Sciatic nerve (tissue), 2 donors: ENCODE data around the gene RASSF7. TPM values are rescaled to one million over a fixed set of nuclear protein-coding genes. Genes with fewer than 3 reads are reported as not detected.
A peak's percentile ranks its signal among the peaks of the same experiment; 100 is the strongest.
"Not testable (repeated sequence)": the region's sequence is repeated elsewhere in the genome, so short reads cannot be mapped to it uniquely, and the experiment has no call there.

ENCODE experiments used
- ATAC-seq: fragments of 200-7000 bp; cut with Tn5 transposase; one replicate; pipeline ENCODE4 v1.9.1; 2020; ENCODE audit warnings: mild to moderate bottlenecking, moderate library complexity
- DNase-seq: peaks from one replicate; pipeline ENCODE4 v3.0.0-alpha.2; 2020; ENCODE audit warnings: low spot score
- intact Hi-C: fragments of 100-400 bp; cut with DNase I; formaldehyde crosslinking; loops from one replicate; pipeline ENCODE4 v1.14.2; 2022
- total RNA-seq: library from RNA; stranded (reverse); fragmentation: NEBNext Ultra II Directional; extraction: Animal tissue kit (Norgen Biotek cat#: 25700); gene quantifications from one replicate; pipeline ENCODE4 v1.2.1, GENCODE V29; 2021
- donor health status: DM: no; HTN: no; CAD: no.
- donor health status: DM: no; HTN: no; CAD: no.

The RASSF7 gene, protein sequence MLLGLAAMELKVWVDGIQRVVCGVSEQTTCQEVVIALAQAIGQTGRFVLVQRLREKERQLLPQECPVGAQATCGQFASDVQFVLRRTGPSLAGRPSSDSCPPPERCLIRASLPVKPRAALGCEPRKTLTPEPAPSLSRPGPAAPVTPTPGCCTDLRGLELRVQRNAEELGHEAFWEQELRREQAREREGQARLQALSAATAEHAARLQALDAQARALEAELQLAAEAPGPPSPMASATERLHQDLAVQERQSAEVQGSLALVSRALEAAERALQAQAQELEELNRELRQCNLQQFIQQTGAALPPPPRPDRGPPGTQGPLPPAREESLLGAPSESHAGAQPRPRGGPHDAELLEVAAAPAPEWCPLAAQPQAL
- total RNA-seq = 7.5 TPM

DNA sequence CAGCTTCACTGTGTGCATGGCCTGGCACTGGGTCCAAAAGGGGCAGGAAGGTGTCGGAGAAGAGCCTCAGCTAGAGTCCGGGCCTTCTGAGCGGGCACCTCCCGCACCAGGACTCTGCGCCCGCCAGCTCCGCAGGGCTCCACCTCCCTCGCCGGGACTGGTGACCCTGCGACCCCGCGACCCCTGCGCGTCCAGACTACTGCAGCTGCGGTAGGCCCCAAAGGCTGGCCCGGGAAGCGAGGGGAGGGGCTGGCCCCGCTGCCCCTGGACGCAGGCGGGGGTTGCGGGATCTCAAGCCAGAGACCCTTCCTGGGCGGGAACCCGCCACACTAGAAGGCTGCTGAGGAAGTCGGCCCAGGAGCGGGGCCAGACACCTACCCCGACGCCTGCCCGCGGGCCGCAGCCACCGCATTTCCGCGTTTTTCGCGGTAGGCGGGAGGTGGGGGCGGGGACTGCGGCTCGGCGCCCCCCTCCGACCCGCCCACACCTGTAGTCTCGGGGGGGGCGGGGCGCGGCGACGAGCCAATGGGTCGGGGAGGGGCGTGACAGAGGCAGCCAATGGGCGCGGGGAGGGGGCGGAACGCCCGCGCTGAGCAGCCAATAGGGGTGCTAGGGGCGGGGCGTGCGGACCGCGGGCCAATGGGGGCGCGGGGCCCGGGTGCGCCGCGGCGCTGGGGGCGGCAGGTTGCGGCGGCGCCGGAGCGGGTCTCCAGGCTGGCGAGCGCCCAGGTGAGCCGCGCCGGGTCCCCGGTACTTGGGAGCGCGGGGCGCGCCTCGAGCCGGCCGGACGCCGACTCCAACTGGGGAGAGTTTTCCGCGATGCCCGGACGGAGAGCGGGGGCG lies at the start of gene RASSF7, which contains the start of gene LMNTD2:
RASSF7 (plus strand) TSS at position 666 of the 843 bp plus-strand sequence. CDS start 799 bp downstream, outside the sequence.
LMNTD2 (minus strand) TSS at position 434 of the 843 bp plus-strand sequence; CDS start at position 412, 22 bp downstream.
- ATAC-seq = peak; percentile 93
- peak; percentile 93 for DNase-seq
- intact Hi-C loops = no loop called here

DNA sequence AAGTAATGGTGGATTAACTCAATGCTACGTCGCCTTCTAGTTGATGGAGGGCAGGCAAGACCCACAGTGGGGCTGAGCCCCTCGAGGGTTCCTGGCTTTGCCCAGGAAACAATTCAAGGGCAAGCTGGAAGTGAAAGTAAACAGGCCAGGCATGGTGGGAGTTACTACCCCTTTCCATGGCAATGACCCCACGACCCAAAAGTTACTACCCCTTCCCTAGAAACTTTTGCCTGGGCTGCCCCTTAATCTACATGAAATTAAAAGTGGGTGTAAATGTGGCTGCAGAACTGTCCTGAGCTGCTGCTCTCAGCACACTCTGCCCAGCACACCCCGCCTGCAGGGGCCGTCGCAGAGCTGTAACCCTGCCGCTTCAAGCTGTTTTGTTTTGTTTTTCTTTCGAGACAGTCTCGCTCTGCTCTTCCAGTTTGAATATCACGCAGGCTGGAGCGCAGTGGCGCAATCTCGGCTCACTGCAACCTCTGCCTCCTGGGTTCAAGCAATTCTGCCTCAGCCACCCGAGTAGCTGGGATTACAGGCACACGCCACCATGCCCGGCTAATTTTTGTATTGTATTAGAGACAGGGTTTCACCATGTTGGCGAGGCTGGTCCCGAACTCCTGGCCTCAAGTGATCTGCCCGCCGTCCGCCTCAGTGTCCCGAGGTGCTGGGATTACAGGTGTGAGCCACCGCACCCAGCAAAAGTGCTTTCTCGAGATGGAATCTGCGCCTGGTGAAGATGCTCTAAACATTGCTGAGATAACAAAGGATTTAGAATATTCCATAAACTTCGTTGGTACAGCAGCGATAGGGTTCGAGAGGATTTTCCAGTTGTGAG lies 47.8 kb upstream of the RASSF7 start:
- peak; percentile 53 for DNase-seq
- intact Hi-C loops = no loop called here
- ATAC-seq = no peak

DNA sequence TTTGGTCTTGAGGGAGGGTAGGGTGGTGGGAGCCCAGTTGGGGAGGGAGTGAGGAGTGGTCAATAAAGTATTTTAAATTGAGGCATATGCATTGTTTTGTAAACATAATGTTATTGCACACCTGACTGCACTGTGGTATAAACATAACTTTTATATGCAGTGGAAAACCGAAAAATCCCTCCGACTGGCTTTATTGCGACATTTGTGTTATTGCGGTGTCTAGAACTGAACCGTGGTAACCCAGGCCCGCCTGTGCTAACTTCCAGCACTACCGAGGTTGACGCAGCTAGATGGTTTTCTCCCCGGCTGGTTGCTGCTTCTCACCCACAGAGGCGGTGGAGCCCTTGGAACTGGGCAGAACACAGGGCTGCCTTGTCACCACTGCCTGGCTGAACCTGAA lies 46.2 kb upstream of the RASSF7 start:
- intact Hi-C loops = no loop called here
- no peak for DNase-seq
- ATAC-seq = no peak

DNA sequence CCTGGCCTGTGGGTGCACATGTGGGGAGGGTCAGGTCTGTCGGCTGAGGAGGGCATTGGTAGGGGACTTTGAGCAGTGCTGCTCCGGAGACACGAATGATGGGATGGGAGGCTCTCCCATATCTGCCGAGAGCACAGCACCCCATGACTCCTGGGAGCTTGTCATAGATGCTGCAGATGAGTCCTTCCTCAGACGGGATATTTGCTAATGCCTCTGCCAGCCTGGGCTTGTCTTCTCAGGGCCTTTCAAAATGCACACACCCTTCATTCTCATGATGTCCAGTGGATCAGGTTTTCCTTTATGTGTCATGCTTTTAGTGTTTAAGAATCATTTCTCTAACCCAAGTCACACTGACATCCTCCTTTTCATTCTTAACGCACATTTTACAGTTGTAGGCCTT lies 45.6 kb upstream of the RASSF7 start:
- intact Hi-C loops = no loop called here
- no peak for ATAC-seq
- no peak for DNase-seq

DNA sequence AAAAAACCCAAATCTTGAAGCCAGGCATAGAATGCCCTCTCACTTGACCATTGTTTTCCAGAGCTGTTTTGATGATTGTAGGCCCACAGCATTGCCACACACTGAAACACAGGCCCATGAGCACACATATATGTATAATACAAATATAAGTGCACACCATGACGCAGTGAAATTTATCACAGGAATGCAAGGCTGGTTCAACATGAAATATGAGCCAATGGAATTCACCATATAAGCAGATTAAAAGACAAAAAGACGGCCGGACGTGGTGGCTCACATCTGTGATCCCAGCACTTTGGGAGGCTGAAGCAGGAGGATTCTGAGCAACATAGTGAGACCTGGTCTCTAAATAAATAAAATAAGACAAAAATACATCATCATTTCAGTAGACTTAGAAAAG lies 44.4 kb upstream of the RASSF7 start:
- intact Hi-C loops = no loop called here
- DNase-seq = no peak
- ATAC-seq = no peak

DNA sequence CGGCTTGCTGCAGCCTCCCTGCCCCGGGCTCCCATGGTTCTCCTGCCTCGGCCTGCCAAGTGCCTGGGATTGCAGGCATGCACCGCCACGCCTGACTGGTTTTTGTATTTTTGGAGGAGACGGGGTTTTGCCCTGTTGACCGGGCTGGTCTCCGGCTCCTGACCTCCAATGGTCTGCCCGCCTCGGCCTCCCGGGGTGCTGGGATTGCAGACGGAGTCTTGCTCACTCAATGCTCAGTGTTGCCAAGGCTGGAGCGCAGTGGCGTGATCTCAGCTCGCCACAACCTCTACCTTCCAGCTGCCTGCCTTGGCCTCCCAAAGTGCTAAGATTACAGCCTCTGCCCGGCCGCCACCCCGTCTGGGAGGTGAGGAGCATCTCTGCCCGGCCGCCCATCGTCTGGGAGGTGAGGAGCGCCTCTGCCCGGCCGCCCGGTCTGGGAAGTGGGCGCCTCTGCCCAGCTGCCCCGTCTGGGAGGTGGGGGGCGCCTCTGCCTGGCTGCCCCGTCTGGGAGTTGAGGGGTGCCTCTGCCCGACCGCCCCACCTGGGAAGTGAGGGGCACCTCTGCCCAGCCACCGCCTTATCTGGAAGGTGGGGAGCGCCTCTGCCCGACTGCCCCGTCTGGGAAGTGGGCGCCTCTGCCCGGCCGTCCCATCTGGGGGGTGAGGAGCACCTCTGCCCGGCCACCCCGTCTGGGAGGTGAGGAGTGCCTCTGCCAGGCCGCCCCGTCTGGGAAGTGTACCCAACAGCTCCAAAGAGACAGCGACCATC lies 43.7 kb upstream of the RASSF7 start:
- intact Hi-C loops, ATAC-seq: not testable (repeated sequence)
- peak; percentile 62 for DNase-seq

DNA sequence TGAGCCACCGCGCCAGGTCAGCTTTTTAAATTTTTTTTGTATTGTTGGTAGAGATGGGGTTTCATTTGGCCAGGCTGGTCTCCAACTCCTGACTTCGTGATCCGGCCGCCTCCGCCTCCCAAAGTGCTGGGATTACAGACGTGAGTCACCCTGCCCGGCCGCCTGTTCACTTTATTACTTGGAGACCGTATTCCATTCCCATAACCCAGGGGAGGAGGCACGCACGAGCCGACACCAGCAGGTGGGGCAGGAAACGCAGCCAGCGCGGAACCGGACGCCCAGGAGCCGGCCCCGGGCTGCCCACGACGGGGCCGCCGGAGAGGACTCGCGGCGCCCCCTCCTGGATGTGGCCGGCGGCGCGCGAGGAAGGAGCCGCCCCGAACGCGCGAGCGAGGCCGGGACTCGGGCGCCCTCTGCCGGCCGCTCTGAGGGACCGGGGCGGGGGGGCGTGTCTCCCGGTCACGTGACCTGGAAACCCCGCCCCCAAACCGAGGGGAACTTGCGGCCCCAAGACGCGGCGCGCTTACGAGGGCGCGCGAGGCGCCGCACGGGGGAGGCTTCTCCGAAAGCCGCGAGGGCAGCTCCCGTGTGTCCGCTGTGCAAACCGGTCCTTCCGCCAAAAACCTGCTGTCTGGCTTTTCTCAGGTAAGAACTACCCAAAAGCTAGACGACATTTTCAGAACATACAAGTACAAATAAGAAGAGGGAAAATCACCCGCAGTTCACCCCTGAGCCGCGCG lies 42.1 kb upstream of the RASSF7 start:
- DNase-seq (peak; percentile 93), ATAC-seq (peak; percentile 92)
- intact Hi-C loops = no loop called here

DNA sequence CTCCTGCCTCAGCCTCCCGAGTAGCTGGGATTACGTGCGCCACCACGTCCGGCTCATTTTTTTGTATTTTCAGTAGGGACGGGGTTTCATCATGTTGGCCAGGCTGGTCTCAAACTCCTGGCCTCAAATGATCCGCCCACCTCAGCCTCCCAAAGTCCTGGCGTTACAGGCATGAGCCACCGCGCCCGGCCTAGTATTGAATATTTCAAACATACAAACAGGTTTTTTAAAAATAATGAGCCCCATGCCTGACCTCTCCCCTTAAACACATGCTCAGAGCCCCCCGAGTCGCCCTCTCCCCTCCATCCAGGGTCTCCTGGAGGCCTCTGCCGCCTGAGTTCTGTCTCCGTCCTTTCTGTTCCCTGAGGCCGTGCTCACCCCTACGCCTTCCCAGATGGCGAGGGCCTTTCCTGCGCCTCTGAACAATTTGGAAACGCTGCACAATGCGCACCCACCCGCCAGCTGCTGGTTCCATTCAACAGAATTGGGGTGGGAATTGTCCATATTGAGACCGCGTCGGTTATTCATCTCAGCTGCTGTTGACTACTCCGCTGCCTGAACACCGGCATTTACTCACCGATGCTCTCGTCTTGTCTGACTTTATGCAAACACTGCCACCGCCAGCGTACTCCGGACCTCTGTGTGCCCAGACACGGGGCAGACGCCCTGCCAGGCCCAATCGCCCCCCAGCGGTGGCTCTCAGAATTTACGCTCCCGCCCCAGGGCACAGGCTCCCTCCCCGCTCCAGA lies 40.2 kb upstream of the RASSF7 start:
- peak; percentile 58 for DNase-seq
- no peak for ATAC-seq

DNA sequence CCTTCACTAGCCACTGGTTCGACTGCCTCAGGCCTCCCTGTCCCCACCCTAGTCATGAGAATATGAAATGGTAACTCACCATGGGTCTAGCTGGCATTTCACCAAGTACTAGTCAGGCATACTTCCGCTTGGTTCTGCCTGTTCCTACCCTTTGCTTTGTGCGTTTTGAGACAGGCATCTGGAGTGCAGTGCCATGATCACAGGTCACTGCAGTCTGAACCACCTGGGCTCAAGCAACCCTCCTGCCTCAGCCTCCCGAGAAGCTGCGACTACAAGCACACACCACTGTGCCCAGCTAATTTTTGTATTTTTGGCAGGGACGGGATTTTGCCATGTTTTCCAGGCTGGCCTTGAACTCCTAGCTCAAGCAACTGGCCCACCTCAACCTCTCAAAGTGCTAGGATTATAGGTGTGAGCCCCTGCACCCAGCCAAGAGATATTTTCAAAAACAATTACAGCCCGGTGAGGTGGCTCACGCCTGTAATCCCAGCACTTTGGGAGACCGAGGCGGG lies 39.5 kb upstream of the RASSF7 start:
- intact Hi-C loops = no loop called here
- ATAC-seq = no peak
- DNase-seq = no peak

More for the DNA sequence above, 40.2 kb upstream of the RASSF7 start:
- intact Hi-C loops = no loop called here

DNA sequence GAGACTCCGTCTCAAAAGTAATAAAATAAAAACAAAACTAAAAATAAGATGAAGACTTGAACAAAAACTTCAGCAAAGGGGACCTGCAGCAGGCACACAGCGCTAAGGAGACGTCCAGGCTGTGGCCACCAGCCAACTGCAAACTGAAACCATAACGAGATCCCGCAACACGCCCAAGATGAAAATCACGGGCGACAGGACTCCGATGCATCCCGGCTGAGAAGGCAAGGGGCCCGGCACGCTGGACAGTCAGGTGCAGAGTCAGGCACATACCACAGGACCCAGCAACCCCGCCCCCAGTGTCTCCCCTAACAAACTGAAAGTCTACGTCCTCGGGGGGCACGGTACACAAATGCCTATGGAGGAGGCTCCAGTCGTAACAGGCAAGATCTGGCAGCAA lies 34.6 kb upstream of the RASSF7 start:
- ATAC-seq (no peak), DNase-seq (no peak)
- intact Hi-C loops = no loop called here

DNA sequence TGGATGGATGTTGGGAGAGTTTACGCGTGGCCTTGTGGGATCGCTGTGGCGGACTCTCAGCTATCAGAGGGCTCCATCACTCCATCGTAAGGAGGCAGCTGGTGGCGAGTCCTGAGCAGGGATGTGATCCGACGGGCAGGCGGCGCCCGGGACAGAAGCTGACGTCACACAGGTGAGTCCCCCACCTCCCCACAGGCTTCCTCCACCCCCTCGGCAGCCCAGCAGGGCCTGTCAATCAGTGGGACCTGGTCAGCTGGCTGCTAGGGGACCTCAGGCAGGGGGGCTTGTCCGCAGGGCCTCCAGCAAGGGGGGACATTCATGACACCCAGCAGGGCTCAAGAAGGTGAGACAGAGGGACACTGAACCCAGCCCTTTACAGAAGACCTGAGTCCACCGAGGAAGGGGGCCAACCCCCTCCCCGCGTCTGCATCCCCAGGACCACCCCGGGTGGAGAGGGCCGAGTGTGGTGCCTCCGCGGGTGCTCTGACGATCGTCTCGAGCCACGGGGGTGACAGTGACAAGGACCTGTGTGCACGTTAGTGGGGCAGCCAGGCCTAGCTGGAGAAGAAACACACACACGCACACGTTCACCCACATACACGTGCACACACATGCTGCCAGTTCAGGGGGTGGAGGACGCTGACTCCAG lies 32.5 kb upstream of the RASSF7 start:
- DNase-seq = peak; percentile 51
- intact Hi-C loops = no loop called here
- no peak for ATAC-seq

DNA sequence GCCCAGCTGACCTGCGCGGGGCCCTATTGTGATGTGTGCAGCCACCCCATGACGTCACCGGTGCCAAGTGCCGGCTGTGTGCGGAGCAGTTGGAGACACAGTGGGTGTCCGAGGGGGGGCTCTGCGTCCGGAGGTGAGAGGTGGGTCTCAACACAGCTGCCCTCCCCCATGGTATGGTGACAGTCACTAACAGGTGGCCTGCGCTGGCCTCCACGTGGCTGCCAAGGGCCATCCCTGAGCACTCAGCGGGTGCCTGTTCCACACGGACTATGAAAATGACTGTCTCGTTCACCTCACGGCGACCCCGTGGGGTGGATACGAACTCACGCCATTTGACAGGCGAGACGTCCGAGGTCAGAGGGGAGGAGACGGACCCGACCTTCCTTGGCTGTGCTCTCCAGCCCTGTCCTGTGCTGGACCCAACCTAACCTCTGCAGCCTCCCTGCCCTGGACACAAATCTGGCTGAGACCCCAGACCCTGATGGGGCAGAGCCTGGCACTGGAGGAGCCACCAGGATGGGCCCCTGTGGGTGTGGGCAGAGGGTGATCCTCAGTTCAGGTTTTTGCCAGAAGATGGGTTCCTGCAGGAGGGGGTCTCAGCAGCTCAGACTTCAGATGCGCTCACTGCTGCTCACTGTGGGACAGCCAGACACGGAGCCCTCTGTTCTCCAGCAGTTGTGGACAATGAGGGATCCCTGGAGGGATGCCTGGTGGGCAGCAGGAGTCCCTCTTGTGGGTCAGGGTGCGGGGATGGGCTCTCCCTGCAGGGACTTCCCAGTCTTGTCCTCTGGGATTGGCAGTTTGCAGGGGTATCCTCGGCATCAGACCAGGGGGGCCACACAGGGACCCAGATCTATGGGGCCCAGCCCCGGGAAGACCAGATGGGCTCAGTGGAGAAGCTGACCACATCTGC lies 31.7 kb upstream of the RASSF7 start:
- intact Hi-C loops = no loop called here
- peak; percentile 53 for DNase-seq
- ATAC-seq = no peak

DNA sequence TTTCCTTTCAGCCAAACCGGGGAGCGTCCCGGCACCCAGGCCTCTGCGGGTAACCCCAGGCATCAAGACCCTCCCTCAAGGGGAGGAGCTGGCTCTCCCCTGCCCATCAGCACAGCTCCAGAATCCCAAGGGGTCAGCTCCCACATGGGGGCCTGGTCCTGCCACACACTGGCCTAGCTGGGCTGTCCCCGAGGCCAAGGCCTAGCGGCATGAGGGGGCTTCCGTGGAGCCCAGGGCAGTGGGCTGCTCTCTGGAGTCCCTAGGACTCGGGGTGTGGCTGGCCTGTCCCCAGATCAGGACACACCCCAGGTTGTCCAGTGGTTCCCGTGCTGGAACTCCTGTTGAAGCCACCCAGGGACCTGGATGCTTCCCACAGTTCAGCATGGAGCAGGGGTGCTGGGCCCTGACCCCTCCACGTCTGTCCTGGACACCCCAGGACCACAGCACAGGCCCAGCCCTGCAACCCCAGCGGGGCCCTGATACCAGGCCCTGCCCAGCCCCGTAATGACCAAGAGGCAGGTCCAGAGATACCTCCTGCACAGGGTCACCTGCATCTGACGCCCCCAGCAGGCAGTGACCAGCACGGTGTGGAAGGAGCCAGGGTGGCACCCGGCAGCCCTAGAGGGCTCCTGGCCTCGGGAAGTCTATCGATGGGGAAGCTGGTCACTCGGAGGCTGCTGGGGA lies 30.9 kb upstream of the RASSF7 start:
- intact Hi-C loops = no loop called here
- ATAC-seq = no peak

DNA sequence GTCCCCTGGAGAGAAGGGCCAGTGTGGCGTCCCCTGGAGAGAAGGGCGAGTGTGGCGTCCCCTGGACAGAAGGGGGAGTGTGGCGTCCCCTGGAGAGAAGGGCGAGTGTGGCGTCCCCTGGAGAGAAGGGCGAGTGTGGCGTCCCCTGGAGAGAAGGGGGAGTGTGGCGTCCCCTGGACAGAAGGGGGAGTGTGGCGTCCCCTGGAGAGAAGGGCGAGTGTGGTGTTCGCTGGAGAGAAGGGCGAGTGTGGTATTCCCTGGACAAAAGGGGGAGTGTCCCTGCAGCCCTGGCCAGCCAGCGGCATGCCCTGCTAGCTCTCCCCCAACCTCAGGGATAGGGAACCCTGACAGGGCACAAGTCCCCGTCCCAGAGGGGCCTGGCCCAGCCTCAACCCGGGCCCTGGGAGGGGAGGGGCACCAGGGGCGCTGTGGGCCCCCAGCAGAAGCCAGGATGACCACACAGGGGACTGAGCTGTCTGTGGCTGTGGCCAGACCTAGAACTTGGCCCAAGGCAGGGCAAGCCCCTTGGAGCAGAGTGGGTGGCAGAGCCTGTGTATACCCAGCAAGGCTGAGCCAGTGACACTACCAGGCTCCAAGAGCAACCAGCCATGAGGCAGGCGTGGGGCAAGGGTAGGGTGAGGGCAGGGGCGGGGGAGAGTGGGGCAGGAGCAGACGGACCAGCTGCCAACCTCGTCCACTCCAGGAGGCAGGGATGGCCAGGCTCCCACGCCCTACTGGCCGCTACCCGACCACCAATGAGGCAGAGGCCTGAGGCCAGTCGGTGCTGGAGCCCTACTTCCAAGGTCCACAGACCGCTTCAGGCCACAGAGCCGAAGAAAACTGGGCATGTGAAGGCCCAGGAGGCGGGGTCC lies 29.6 kb upstream of the RASSF7 start:
- DNase-seq (peak; percentile 57), ATAC-seq (no peak)
- intact Hi-C loops = no loop called here

More for the DNA sequence above, 30.9 kb upstream of the RASSF7 start:
- peak; percentile 54 for DNase-seq
